Upper lobe of left lung (tissue), 4 donors: ENCODE measurements around the gene DIP2C.

Experiments used
- EP300 ChIP-seq, 4 donors: sonication (generic); formaldehyde crosslinking; IDR thresholded peaks; one replicate each; pipeline ENCODE4 v1.5.1; 2017; ENCODE audit warnings: antibody characterized with exemption in 4 of 4, control low read depth in 2 of 4
- POLR2A ChIP-seq, 4 donors: fragments of 450-650 bp; IDR thresholded peaks; one replicate each; pipeline ENCODE4 v1.5.1; 2016 to 2017; ENCODE audit warnings: antibody characterized with exemption in 4 of 4, mild to moderate bottlenecking in 2 of 4
- POLR2AphosphoS5 ChIP-seq, 2 donors: sonication (generic); formaldehyde crosslinking; IDR thresholded peaks; one replicate each; pipeline ENCODE4 v1.5.1; 2017; ENCODE audit warnings: antibody characterized with exemption in 2 of 2
- TF ChIP-seq, protein P1 (sequence below), 6 experiments: fragments of 450-650 bp in 4 of 6; fragments of 200-600 bp in 2 of 6; sonication (generic) in 2 of 6; IDR thresholded peaks; one replicate each; pipeline ENCODE4 v1.5.1; 2016 to 2019; ENCODE audit warnings: antibody characterized with exemption in 6 of 6

DNA sequence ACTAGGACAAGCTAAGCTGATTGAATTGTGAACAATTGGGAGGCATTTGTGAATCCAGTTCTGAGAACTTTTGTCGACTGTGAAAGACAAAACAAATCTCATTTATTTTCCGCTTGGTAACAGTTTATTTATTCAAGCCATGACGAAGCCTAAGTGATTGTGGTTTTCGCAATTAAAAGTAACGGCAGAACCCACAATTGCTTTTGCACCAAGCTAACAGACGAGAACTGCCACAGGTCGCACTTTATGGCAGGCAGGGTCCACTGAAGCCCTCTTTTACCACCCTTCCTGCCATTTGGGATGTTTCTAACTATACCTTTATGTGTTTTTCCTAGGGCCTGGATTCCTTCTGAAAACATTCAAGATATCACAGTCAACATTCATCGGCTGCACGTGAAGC, 443.0 kb downstream of the DIP2C start:
- TF ChIP-seq POLR2A (IDR thresholded peaks at IDR 0.05), result no peak
- TF ChIP-seq, protein P1, sequence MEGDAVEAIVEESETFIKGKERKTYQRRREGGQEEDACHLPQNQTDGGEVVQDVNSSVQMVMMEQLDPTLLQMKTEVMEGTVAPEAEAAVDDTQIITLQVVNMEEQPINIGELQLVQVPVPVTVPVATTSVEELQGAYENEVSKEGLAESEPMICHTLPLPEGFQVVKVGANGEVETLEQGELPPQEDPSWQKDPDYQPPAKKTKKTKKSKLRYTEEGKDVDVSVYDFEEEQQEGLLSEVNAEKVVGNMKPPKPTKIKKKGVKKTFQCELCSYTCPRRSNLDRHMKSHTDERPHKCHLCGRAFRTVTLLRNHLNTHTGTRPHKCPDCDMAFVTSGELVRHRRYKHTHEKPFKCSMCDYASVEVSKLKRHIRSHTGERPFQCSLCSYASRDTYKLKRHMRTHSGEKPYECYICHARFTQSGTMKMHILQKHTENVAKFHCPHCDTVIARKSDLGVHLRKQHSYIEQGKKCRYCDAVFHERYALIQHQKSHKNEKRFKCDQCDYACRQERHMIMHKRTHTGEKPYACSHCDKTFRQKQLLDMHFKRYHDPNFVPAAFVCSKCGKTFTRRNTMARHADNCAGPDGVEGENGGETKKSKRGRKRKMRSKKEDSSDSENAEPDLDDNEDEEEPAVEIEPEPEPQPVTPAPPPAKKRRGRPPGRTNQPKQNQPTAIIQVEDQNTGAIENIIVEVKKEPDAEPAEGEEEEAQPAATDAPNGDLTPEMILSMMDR (IDR thresholded peaks at IDR 0.05), result no peak
- TF ChIP-seq POLR2AphosphoS5 (IDR thresholded peaks at IDR 0.05), result no peak
- no peak for TF ChIP-seq EP300 (IDR thresholded peaks at IDR 0.05)
